Gastrocnemius medialis (tissue), 4 donors: Measurements from ENCODE around the gene COL6A3.

Source experiments
- CTCF ChIP-seq, 5 experiments: fragments of 450-650 bp in 3 of 5; fragments of 200-600 bp in 2 of 5; sonication (generic) in 2 of 5; IDR thresholded peaks in 4 of 5; conservative IDR thresholded peaks in 1 of 5; 1 replicate in 4 of 5; 2 replicates in 1 of 5; pipeline ENCODE4 v1.5.1; 2016 to 2019; ENCODE audit warnings: antibody characterized with exemption in 5 of 5, mild to moderate bottlenecking in 3 of 5, moderate library complexity in 3 of 5
- POLR2A ChIP-seq, 2 donors: fragments of 450-650 bp; IDR thresholded peaks; one replicate each; pipeline ENCODE4 v1.6.1; 2017; ENCODE audit warnings: antibody characterized with exemption in 2 of 2, mild to moderate bottlenecking in 2 of 2, moderate library complexity in 2 of 2

GRCh38 chr2:237433920-237434676 is 20.1 kb upstream of the COL6A3 start:
- TF ChIP-seq CTCF (IDR thresholded peaks at IDR 0.05 in 4 of 5, conservative IDR thresholded peaks at IDR 0.05 in 1 of 5) (no peak), POLR2A (IDR thresholded peaks at IDR 0.05) (no peak)
